GM12878 (cell line): ENCODE data around the gene NPC1. TPM values are rescaled to one million over a fixed set of nuclear protein-coding genes. Genes with fewer than 3 reads are reported as not detected.

Experiments used
- BRCA1 ChIP-seq: IDR thresholded peaks from 2 replicates; pipeline ENCODE4 v1.6.1; 2011; ENCODE audit warnings: low read depth, low read length, improper control_type of control experiment
- CBFB ChIP-seq: IDR thresholded peaks from 2 replicates; pipeline ENCODE4 v1.6.1; 2016; ENCODE audit warnings: antibody characterized with exemption, low read depth
- CBX5 ChIP-seq: sonication (generic); IDR thresholded peaks from 2 replicates; pipeline ENCODE4 v1.6.1; 2016; ENCODE audit warnings: low read depth, moderate library complexity, mild to moderate bottlenecking, inconsistent platforms
- CHD4 ChIP-seq: fragments of 200-600 bp; sonication (generic); IDR thresholded peaks from 2 replicates; pipeline ENCODE4 v1.6.1; 2016; ENCODE audit warnings: mild to moderate bottlenecking
- DPF2 ChIP-seq: fragments of 450-650 bp; IDR thresholded peaks from 2 replicates; pipeline ENCODE4 v1.6.1; 2017; ENCODE audit warnings: mild to moderate bottlenecking
- EED ChIP-seq: sonication (generic); IDR thresholded peaks from 2 replicates; pipeline ENCODE4 v1.6.1; 2016; ENCODE audit warnings: antibody characterized with exemption, low read depth
- ESRRA ChIP-seq: IDR thresholded peaks from 2 replicates; pipeline ENCODE4 v1.6.1; 2012; ENCODE audit warnings: mild to moderate bottlenecking, low read length, improper control_type of control experiment
- GATAD2B ChIP-seq: fragments of 450-650 bp; conservative IDR thresholded peaks from 2 replicates; pipeline ENCODE4 v1.6.1; 2017; ENCODE audit warnings: low read depth, mild to moderate bottlenecking, moderate library complexity
- IKZF2 ChIP-seq, 2 experiments: fragments of 450-650 bp; IDR thresholded peaks; 2 replicates each; pipeline ENCODE4 v1.6.1; 2017; ENCODE audit warnings: mild to moderate bottlenecking in 2 of 2, moderate library complexity in 2 of 2
- IRF5 ChIP-seq: fragments of 450-650 bp; IDR thresholded peaks from 2 replicates; pipeline ENCODE4 v1.6.1; 2017; ENCODE audit warnings: borderline replicate concordance
- RBBP5 ChIP-seq: fragments of 200-600 bp; sonication (generic); conservative IDR thresholded peaks from 2 replicates; pipeline ENCODE4 v1.6.1; 2016
- RELA ChIP-seq: fragments of 450-650 bp; IDR thresholded peaks from 2 replicates; pipeline ENCODE4 v1.8.0; 2014; ENCODE audit warnings: borderline replicate concordance; ENCODE audit not compliant: partially characterized antibody
- RELB ChIP-seq: fragments of 450-650 bp; IDR thresholded peaks from 2 replicates; pipeline ENCODE4 v1.6.1; 2017; ENCODE audit warnings: low read depth, mild to moderate bottlenecking, moderate library complexity
- SIN3A ChIP-seq: IDR thresholded peaks from 2 replicates; pipeline ENCODE4 v1.6.1; 2012; ENCODE audit warnings: low read depth, low read length, improper control_type of control experiment
- YBX1 ChIP-seq: fragments of 450-650 bp; IDR thresholded peaks from 2 replicates; pipeline ENCODE4 v1.6.1; 2016; ENCODE audit warnings: antibody characterized with exemption
- YY1 ChIP-seq: IDR thresholded peaks from 2 replicates; pipeline ENCODE4 v1.6.1; 2011; ENCODE audit warnings: low read depth, mild to moderate bottlenecking, low read length
- ZNF592 ChIP-seq: fragments of 450-650 bp; IDR thresholded peaks from 2 replicates; pipeline ENCODE4 v1.6.1; 2017; ENCODE audit warnings: mild to moderate bottlenecking, moderate library complexity
- polyA plus RNA-seq, 11 experiments: library from polyadenylated mRNA; depleted of rRNA in 4 of 11; unstranded in 6 of 11; stranded (reverse) in 5 of 11; fragments of >200 nt; fragmentation: Nextera tagmentation in 4 of 11; fragmentation: Illumina TruSeq in 1 of 11; extraction: Ambion mirVana in 4 of 11; extraction: Trizol in 1 of 11; gene quantifications; 1 replicate in 1 of 11; 2 replicates in 10 of 11; pipeline versions ENCODE4 v1.2.1 to v1.2.3, GENCODE V29; 2011 to 2016; ENCODE audit warnings: inconsistent platforms in 2 of 11, missing spikeins in 2 of 11, low read depth in 1 of 11
- total RNA-seq, 4 experiments: library from RNA; depleted of rRNA in 3 of 4; stranded (reverse); fragments of >200 nt in 3 of 4; fragmentation: Illumina TruSeq in 1 of 4; extraction: Trizol in 1 of 4; gene quantifications; 2 replicates each; pipeline versions ENCODE4 v1.2.1 to v1.2.3, GENCODE V29; 2013 to 2021
- TF ChIP-seq, protein P1 (sequence below): fragments of 150-350 bp; IDR thresholded peaks from 2 replicates; pipeline ENCODE4 v1.6.1; 2016; ENCODE audit warnings: low read depth, low read length

NPC1 gene
- total and polyA plus RNA-seq, 10 of the 15 experiments (the other 5 are each of a cell fraction or from before 2014, with no cell fraction given) = 10.1 to 45.2 (median 19.4) TPM

DNA sequence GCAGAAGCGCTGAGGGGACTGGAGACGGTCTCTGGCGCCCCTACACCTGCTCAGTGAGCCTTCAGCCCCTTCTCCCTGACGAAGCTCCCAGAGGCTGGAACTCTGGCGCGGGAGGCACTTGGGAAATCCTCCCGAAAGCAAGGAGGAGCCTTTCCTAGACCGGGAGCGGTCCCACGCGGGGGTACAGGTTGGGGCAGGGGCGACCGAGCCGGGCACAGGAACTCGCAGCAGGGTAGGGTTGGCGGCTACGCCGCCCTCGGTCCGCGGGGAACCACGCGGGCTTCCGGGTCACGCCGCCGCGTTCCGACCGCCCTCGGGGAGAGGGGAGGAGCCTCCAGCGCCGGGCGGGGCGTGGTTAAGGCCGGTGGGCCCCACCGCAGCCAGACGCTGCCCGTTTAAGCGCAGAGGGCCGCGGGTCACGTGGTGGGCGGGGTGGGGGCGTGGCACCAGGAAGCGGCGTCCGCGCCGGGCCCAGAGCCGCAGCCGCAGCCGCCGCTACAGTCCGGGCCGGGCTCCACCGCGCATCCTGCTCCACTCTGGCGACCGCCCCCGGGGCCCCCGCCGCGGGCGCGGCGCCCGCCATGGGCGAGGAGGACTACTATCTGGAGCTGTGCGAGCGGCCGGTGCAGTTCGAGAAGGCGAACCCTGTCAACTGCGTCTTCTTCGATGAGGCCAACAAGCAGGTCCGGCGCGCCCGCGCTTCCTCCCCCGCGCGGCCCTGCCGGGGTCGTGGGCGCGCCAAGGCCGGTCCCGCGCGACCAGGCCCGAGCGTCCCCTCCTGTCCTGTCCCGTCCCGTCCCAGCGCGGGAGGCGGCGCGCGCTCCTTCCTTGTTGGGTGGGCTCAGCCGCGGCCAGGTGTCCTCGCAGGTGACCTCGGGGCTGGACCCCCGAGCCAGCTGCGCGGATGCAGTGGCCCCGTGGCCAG, 83.0 kb downstream of the NPC1 start, which contains the start of gene RMC1 (continued):
- TF ChIP-seq IKZF2 (IDR thresholded peaks at IDR 0.05) (peak; percentile 90), BRCA1 (no peak), CHD4 (no peak), CBFB (peak; percentile 38; the same call in 1 of the 2 replicates), YBX1 (no peak), CBX5 (0 out of 2 replicates have a peak, but pooled peaks have one; percentile 29), DPF2 (peak; percentile 71; the same call in 1 of the 2 replicates), EED (peak; percentile 52; the same call in 1 of the 2 replicates), RBBP5 (no peak), SIN3A (0 out of 2 replicates have a peak, but pooled peaks have one; percentile 61), ZNF592 (no peak), ESRRA (no peak), IRF5 (no peak), YY1 (peak; percentile 8; the same call in 1 of the 2 replicates), RELA (peak; percentile 48), RELB (peak; percentile 81), GATAD2B (peak; percentile 96)
- TF ChIP-seq, protein P1, sequence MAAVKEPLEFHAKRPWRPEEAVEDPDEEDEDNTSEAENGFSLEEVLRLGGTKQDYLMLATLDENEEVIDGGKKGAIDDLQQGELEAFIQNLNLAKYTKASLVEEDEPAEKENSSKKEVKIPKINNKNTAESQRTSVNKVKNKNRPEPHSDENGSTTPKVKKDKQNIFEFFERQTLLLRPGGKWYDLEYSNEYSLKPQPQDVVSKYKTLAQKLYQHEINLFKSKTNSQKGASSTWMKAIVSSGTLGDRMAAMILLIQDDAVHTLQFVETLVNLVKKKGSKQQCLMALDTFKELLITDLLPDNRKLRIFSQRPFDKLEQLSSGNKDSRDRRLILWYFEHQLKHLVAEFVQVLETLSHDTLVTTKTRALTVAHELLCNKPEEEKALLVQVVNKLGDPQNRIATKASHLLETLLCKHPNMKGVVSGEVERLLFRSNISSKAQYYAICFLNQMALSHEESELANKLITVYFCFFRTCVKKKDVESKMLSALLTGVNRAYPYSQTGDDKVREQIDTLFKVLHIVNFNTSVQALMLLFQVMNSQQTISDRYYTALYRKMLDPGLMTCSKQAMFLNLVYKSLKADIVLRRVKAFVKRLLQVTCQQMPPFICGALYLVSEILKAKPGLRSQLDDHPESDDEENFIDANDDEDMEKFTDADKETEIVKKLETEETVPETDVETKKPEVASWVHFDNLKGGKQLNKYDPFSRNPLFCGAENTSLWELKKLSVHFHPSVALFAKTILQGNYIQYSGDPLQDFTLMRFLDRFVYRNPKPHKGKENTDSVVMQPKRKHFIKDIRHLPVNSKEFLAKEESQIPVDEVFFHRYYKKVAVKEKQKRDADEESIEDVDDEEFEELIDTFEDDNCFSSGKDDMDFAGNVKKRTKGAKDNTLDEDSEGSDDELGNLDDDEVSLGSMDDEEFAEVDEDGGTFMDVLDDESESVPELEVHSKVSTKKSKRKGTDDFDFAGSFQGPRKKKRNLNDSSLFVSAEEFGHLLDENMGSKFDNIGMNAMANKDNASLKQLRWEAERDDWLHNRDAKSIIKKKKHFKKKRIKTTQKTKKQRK = no peak
